Measurements from ENCODE around the gene NSFL1C. TPM values are rescaled to one million over a fixed set of nuclear protein-coding genes. Genes with fewer than 3 reads are reported as not detected.

The NSFL1C gene
- total and polyA plus RNA-seq, 2 of the 4 experiments (the other 2 are of a cell fraction) = 33.0 to 40.3 TPM

DNA sequence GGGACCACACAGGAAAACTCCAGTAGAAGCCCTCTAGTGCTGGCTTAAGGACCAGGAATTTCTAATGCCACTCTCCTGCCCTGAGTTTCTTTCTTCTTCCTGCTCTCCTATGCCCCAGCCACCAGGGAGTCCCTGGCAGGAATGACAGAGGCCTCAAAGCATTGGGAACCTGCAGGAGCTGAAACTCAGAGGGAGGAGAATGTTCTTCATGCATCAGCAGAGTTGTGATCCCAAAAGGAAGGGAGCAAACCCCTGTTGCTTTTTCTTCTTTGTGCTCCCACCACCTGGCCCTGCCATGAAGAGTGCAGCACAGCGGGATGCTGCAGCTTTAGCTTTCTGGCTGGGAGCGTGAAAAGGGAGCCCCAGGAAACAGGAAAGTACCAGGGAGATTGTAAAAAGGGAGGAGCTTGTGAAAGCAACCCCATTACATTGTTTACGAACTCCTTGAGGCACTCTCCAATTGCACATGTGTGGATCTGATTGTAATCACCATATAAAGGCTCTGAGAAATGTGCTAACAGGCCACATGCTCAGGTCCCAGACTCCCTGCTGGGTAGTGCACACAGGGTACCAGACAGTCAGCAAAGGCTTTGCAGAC lies 39.1 kb downstream of the NSFL1C start:
- DNase-seq (peak; percentile 37), ATAC-seq (ENCODE audit: low read depth) (peak; percentile 28; the same call in 1 of the 2 replicates)
- no peak overlapping the region for H2BK5ac ChIP-seq (ENCODE audit: low read depth, low read length, poor library complexity, severe bottlenecking)
- H3K23ac ChIP-seq (ENCODE audit: low read depth, low read length) = no peak overlapping the region
- H2AK5ac ChIP-seq (ENCODE audit: low read depth, low read length) = 0 out of 2 replicates have a peak overlapping the region, but pooled peaks have one; percentile 27
- no peaks in the 10 kb centered on the region for H3K36me3 ChIP-seq (ENCODE audit: control insufficient read depth, insufficient read depth, low read length)
- peaks cover 6% of the 10 kb centered on the region; the same call in 1 of the 2 replicates for H3K9me1 ChIP-seq (ENCODE audit: insufficient read depth, low read length)
- no peaks in the 10 kb centered on the region for H4K20me1 ChIP-seq (ENCODE audit: insufficient read depth, low read length)
- H2AFZ ChIP-seq (replicated peaks; ENCODE audit: low read length, poor library complexity) = peak overlapping the region; percentile 58
- WGBS, 2 experiments (ENCODE audit: extremely low coverage in 2 of 2, insufficient read length in 1 of 2) = no CpG with 5 or more reads among the region's 3 CpGs
- peaks cover 7% of the 10 kb centered on the region for H3K4me1 ChIP-seq (ENCODE audit: control insufficient read depth, insufficient read depth, low read length)
- ChIA-PET CTCF (interaction anchor here (0.7 to 1.7 kb wide), 3 partner anchors 10 to 76 kb away, joined by 3 to 5 read pairs (median 4); no protein-coding TSS in a partner anchor), POLR2A (ENCODE audit: unreplicated experiment) (interaction anchor here (0.6 kb wide), 1 partner anchor 101 kb away, joined by 3 read pairs; no protein-coding TSS in a partner anchor)
- no peak overlapping the region for H3K4me3 ChIP-seq (ENCODE audit: insufficient read depth, low read depth, low read length)
- peak overlapping the region in 1 of 2 experiments; percentile 20; a peak in 1 of 4 replicates for H4K8ac ChIP-seq (ENCODE audit: low read depth in 2 of 2, low read length in 2 of 2)
- H3K27ac ChIP-seq (ENCODE audit: insufficient read depth, low read length) = no peak overlapping the region
- no peak overlapping the region for H3K14ac ChIP-seq (replicated peaks; ENCODE audit: low read depth, low read length)
- H3K9ac ChIP-seq (ENCODE audit: low read depth, low read length) = no peak overlapping the region
- no TSS peak for BruUV-seq (replicated peaks)
- H2BK120ac ChIP-seq (ENCODE audit: low read depth, low read length) = no peak overlapping the region
- no peak overlapping the region for H2BK15ac ChIP-seq (ENCODE audit: low read depth, low read length)
- in situ Hi-C loops (cut with MboI; ENCODE audit: low sequenced_read_pairs) = no loop called here
- no peak overlapping the region for H3K4me2 ChIP-seq (ENCODE audit: low read depth, low read length)
- intact Hi-C loops (cut with micrococcal nuclease) = no loop called here
- no peak overlapping the region for H3K4ac ChIP-seq (ENCODE audit: low read depth, low read length)
- H2BK20ac ChIP-seq (ENCODE audit: low read depth, low read length) = no peak overlapping the region
- no peaks in the 10 kb centered on the region for H3K79me1 ChIP-seq (ENCODE audit: low read depth in 1 of 2, low read length in 2 of 2)
- H3K27me3 ChIP-seq (ENCODE audit: control insufficient read depth, insufficient read depth, low read length) = no peaks in the 10 kb centered on the region
- H4K91ac ChIP-seq (ENCODE audit: insufficient read depth, low read depth, low read length) = no peak overlapping the region
- dilution Hi-C loops (cut with HindIII; ENCODE audit: low sequenced_read_pairs, unreplicated experiment) = no loop called here
- no peak overlapping the region for H4K5ac ChIP-seq (ENCODE audit: low read depth, low read length)
- no peak overlapping the region for H2AK9ac ChIP-seq (replicated peaks; ENCODE audit: low read depth, low read length, poor library complexity)
- TF ChIP-seq MAZ (IDR thresholded peaks at IDR 0.05; ENCODE audit: borderline replicate concordance, low read depth, low read length) (no peak), BHLHE40 (IDR thresholded peaks at IDR 0.05; ENCODE audit: low read depth, low read length) (no peak), NFE2L2 (IDR thresholded peaks at IDR 0.05; ENCODE audit: low read depth, low read length) (no peak), FOS (IDR thresholded peaks at IDR 0.05; ENCODE audit: low read depth, low read length) (no peak), RCOR1 (IDR thresholded peaks at IDR 0.05; ENCODE audit: insufficient replicate concordance, low read length) (no peak), MXI1 (IDR thresholded peaks at IDR 0.05; ENCODE audit: borderline replicate concordance, low read depth, low read length) (no peak), POLR2A (IDR thresholded peaks at IDR 0.05; ENCODE audit: low read depth, low read length) (no peak), RAD21 (IDR thresholded peaks at IDR 0.05; ENCODE audit: low read length) (no peak), SMC3 (IDR thresholded peaks at IDR 0.05; ENCODE audit: low read depth, low read length) (no peak), MAFK (IDR thresholded peaks at IDR 0.05; ENCODE audit: low read depth, low read length) (no peak), CEBPB (IDR thresholded peaks at IDR 0.05; ENCODE audit: low read depth, low read length) (no peak), CHD1 (IDR thresholded peaks at IDR 0.05; ENCODE audit: low read depth, low read length) (no peak)
- TF ChIP-seq, protein P1, sequence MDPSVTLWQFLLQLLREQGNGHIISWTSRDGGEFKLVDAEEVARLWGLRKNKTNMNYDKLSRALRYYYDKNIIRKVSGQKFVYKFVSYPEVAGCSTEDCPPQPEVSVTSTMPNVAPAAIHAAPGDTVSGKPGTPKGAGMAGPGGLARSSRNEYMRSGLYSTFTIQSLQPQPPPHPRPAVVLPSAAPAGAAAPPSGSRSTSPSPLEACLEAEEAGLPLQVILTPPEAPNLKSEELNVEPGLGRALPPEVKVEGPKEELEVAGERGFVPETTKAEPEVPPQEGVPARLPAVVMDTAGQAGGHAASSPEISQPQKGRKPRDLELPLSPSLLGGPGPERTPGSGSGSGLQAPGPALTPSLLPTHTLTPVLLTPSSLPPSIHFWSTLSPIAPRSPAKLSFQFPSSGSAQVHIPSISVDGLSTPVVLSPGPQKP (IDR thresholded peaks at IDR 0.05; ENCODE audit: borderline replicate concordance, low read depth, low read length) = no peak
- TF ChIP-seq, protein P2, sequence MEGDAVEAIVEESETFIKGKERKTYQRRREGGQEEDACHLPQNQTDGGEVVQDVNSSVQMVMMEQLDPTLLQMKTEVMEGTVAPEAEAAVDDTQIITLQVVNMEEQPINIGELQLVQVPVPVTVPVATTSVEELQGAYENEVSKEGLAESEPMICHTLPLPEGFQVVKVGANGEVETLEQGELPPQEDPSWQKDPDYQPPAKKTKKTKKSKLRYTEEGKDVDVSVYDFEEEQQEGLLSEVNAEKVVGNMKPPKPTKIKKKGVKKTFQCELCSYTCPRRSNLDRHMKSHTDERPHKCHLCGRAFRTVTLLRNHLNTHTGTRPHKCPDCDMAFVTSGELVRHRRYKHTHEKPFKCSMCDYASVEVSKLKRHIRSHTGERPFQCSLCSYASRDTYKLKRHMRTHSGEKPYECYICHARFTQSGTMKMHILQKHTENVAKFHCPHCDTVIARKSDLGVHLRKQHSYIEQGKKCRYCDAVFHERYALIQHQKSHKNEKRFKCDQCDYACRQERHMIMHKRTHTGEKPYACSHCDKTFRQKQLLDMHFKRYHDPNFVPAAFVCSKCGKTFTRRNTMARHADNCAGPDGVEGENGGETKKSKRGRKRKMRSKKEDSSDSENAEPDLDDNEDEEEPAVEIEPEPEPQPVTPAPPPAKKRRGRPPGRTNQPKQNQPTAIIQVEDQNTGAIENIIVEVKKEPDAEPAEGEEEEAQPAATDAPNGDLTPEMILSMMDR (conservative IDR thresholded peaks at IDR 0.05; ENCODE audit: low read depth, low read length) = no peak
- H3K9me3 ChIP-seq (ENCODE audit: control insufficient read depth, insufficient read depth, low read length) = no peaks in the 10 kb centered on the region
- no peak overlapping the region for H3K56ac ChIP-seq (ENCODE audit: extremely low read depth, insufficient read depth, low read length)
- no peak overlapping the region for H3K18ac ChIP-seq (ENCODE audit: low read depth, low read length)
